Loucy (cell line): Measurements from ENCODE around the gene VAV2.

Experiments
- H2AFZ ChIP-seq: fragments of 200-600 bp; sonication (generic); 2 replicates; pipeline ENCODE4 v1.6.0; 2016; ENCODE audit warnings: antibody characterized with exemption, mild to moderate bottlenecking, low read length, moderate library complexity
- H3F3A ChIP-seq: fragments of 200-600 bp; 2 replicates; pipeline ENCODE4 v1.6.0; 2016; ENCODE audit warnings: antibody characterized with exemption, low read depth, mild to moderate bottlenecking
- H3K27me3 ChIP-seq: fragments of 200-600 bp; sonication (generic); 2 replicates; pipeline ENCODE4 v1.6.1; 2014; ENCODE audit warnings: low read length, mild to moderate bottlenecking; ENCODE audit not compliant: insufficient read depth, poor library complexity, severe bottlenecking
- H3K36me3 ChIP-seq: fragments of 200-600 bp; sonication (generic); 2 replicates; pipeline ENCODE4 v1.6.1; 2016; ENCODE audit warnings: low read length; ENCODE audit not compliant: insufficient read depth
- H3K4me1 ChIP-seq: fragments of 200-600 bp; sonication (generic); 2 replicates; pipeline ENCODE4 v1.5.1; 2014; ENCODE audit warnings: low read length, mild to moderate bottlenecking; ENCODE audit not compliant: insufficient read depth, poor library complexity, severe bottlenecking
- H3K4me2 ChIP-seq: fragments of 200-600 bp; sonication (generic); 2 replicates; pipeline ENCODE4 v1.6.0; 2014; ENCODE audit warnings: antibody characterized with exemption, low read length, low read depth, mild to moderate bottlenecking; ENCODE audit not compliant: poor library complexity, severe bottlenecking
- H3K4me3 ChIP-seq: fragments of 200-600 bp; sonication (generic); 2 replicates; pipeline ENCODE4 v1.5.1; 2014; ENCODE audit warnings: low read length, mild to moderate bottlenecking, mixed read lengths; ENCODE audit not compliant: poor library complexity, severe bottlenecking
- H3K79me2 ChIP-seq: fragments of 200-600 bp; sonication (generic); 2 replicates; pipeline ENCODE4 v1.6.1; 2014; ENCODE audit warnings: low read length; ENCODE audit not compliant: insufficient read depth
- H3K9ac ChIP-seq: fragments of 200-600 bp; sonication (generic); 2 replicates; pipeline ENCODE4 v1.6.0; 2014; ENCODE audit warnings: mild to moderate bottlenecking, low read depth, low read length, moderate library complexity; ENCODE audit not compliant: poor library complexity, severe bottlenecking
- H3K9me2 ChIP-seq: fragments of 200-600 bp; sonication (generic); replicated peaks from 2 replicates; pipeline ENCODE4 v1.6.1; 2016; ENCODE audit warnings: low read depth, low read length, mixed read lengths
- H3K9me3 ChIP-seq: fragments of 200-600 bp; sonication (generic); 2 replicates; pipeline ENCODE4 v1.6.1; 2014; ENCODE audit warnings: mild to moderate bottlenecking, antibody characterized with exemption, low read length, low read depth; ENCODE audit not compliant: insufficient read depth
- H4K20me1 ChIP-seq: fragments of 200-600 bp; sonication (generic); 2 replicates; pipeline ENCODE4 v1.6.0; 2014; ENCODE audit warnings: antibody characterized with exemption, low read length, mild to moderate bottlenecking; ENCODE audit not compliant: insufficient read depth, poor library complexity, severe bottlenecking
- CTCF ChIP-seq: fragments of 200-600 bp; sonication (generic); conservative IDR thresholded peaks from 2 replicates; pipeline ENCODE4 v1.5.1; 2014; ENCODE audit warnings: mild to moderate bottlenecking, antibody characterized with exemption, low read length
- EZH2phosphoT487 ChIP-seq: fragments of 200-600 bp; IDR thresholded peaks from 2 replicates; pipeline ENCODE4 v1.6.1; 2018; ENCODE audit warnings: antibody characterized with exemption, mild to moderate bottlenecking, moderate library complexity, borderline replicate concordance

The VAV2 gene

GRCh38 chr9:133716564-133717112 lies 275.5 kb downstream of the VAV2 start:
- no peaks in the 10 kb centered on the region for H3K4me1 ChIP-seq
- H3K36me3 ChIP-seq = no peaks in the 10 kb centered on the region
- no peaks in the 10 kb centered on the region for H3K9me2 ChIP-seq
- TF ChIP-seq EZH2phosphoT487 = no peak
- TF ChIP-seq CTCF = no peak
- no peak overlapping the region for H3K4me2 ChIP-seq
- H3K27me3 ChIP-seq = no peaks in the 10 kb centered on the region
- H3F3A ChIP-seq = no peaks in the 10 kb centered on the region
- no peak overlapping the region for H3K4me3 ChIP-seq
- H4K20me1 ChIP-seq = no peaks in the 10 kb centered on the region
- H3K9me3 ChIP-seq = no peaks in the 10 kb centered on the region
- H3K79me2 ChIP-seq = no peaks in the 10 kb centered on the region
- no peak overlapping the region for H2AFZ ChIP-seq
- no peak overlapping the region for H3K9ac ChIP-seq

- H3F3A ChIP-seq = no peaks in the 10 kb centered on the region
- H3K36me3 ChIP-seq = no peaks in the 10 kb centered on the region
- H3K9me2 ChIP-seq = no peaks in the 10 kb centered on the region
- H3K9ac ChIP-seq = no peak overlapping the region
- no peak overlapping the region for H3K4me3 ChIP-seq
- H4K20me1 ChIP-seq = no peaks in the 10 kb centered on the region
- no peak overlapping the region for H3K4me2 ChIP-seq
- no peak overlapping the region for H2AFZ ChIP-seq
- H3K9me3 ChIP-seq = no peaks in the 10 kb centered on the region
- H3K79me2 ChIP-seq = no peaks in the 10 kb centered on the region
- H3K4me1 ChIP-seq = no peaks in the 10 kb centered on the region
- H3K27me3 ChIP-seq = no peaks in the 10 kb centered on the region
- TF ChIP-seq EZH2phosphoT487 (no peak), CTCF (peak; percentile 67)
These were observed 276.1 kb downstream of the VAV2 start for GRCh38 chr9:133715866-133716563.

- Histone ChIP-seq H3K27me3 (no peaks in the 10 kb centered on the region), H3K79me2 (no peaks in the 10 kb centered on the region), H3K4me1 (no peaks in the 10 kb centered on the region), H4K20me1 (no peaks in the 10 kb centered on the region), H3F3A (no peaks in the 10 kb centered on the region), H3K9ac (no peak overlapping the region), H2AFZ (no peak overlapping the region), H3K9me2 (no peaks in the 10 kb centered on the region), H3K9me3 (no peaks in the 10 kb centered on the region), H3K4me2 (no peak overlapping the region), H3K4me3 (no peak overlapping the region), H3K36me3 (no peaks in the 10 kb centered on the region)
- TF ChIP-seq CTCF = no peak
- TF ChIP-seq EZH2phosphoT487 = no peak
These were observed 276.7 kb downstream of the VAV2 start for GRCh38 chr9:133715295-133715865.
